HCT116 (cell line): ENCODE results near the gene FTO. TPM values are rescaled to one million over a fixed set of nuclear protein-coding genes. Genes with fewer than 3 reads are reported as not detected.

Source experiments
- ATAC-seq: fragments of 200-7000 bp; cut with Tn5 transposase; 2 replicates; pipeline ENCODE4 v1.9.1; 2020; ENCODE audit warnings: mild to moderate bottlenecking, moderate library complexity
- BruUV-seq: library from RNA; stranded (reverse); fragments of 400-500 nt; replicated peaks from 2 replicates; lab custom pipeline; 2021; lab: Mats Ljungman, UMichigan
- CTCF ChIA-PET: fragments of 300-600 bp; sonication (Branson Sonifier 250); formaldehyde crosslinking; loops from one replicate; lab custom pipeline; 2021; ENCODE audit warnings: antibody characterized with exemption; lab: Charles Lee
- POLR2A ChIA-PET: fragments of 300-600, 350-600 bp; sonication (Branson Sonifier 250); formaldehyde crosslinking; loops from one replicate; lab custom pipeline; 2021; ENCODE audit warnings: antibody characterized with exemption; lab: Charles Lee
- RAD21 ChIA-PET, 2 experiments: fragments of 300-600 bp; sonication (Branson Sonifier 250); formaldehyde crosslinking; loops; one replicate each; lab custom pipeline; 2023; ENCODE audit warnings: low total read pairs in 2 of 2; ENCODE audit not compliant: uncharacterized antibody in 2 of 2, unreplicated experiment in 2 of 2, low non-redundant PET in 1 of 2; lab: Charles Lee
- DNase-seq: peaks from one replicate; pipeline ENCODE4 v3.0.0-alpha.2; 2010; ENCODE audit warnings: low read depth, low spot score
- H2AFZ ChIP-seq: fragments of 200-600 bp; shearing (Covaris generic), sonication (generic); 2 replicates; pipeline ENCODE4 v1.6.1; 2017; ENCODE audit warnings: low read depth, mixed run types, mixed read lengths, antibody characterized with exemption, low read length; ENCODE audit not compliant: poor library complexity, severe bottlenecking
- H3K27ac ChIP-seq: 2 replicates; pipeline ENCODE4 v1.5.1; 2012; ENCODE audit warnings: low read depth, low read length
- H3K27me3 ChIP-seq: fragments of 200-600 bp; sonication (generic); 2 replicates; pipeline ENCODE4 v1.6.1; 2016; ENCODE audit warnings: mixed run types, low read length, mixed read lengths; ENCODE audit not compliant: insufficient read depth
- H3K36me3 ChIP-seq, 2 experiments: fragments of 200-500 bp in 1 of 2; fragments of 200-600 bp in 1 of 2; sonication (Bioruptor generic) in 1 of 2; sonication (generic) in 1 of 2; 2 replicates each; pipeline versions ENCODE4 v1.5.1 to v1.6.1; 2014 to 2016; ENCODE audit warnings: low read length in 2 of 2, inconsistent platforms in 1 of 2, mixed read lengths in 1 of 2, mixed run types in 1 of 2; ENCODE audit not compliant: insufficient read depth in 2 of 2, control insufficient read depth in 1 of 2
- H3K4me1 ChIP-seq, 2 experiments: fragments of 200-600 bp in 1 of 2; sonication (generic) in 1 of 2; 2 replicates each; pipeline versions ENCODE4 v1.5.1 to v1.6.1; 2012 to 2017; ENCODE audit warnings: low read length in 2 of 2, inconsistent platforms in 1 of 2, mild to moderate bottlenecking in 1 of 2, mixed read lengths in 1 of 2, mixed run types in 1 of 2, moderate library complexity in 1 of 2; ENCODE audit not compliant: insufficient read depth in 2 of 2, control insufficient read depth in 1 of 2
- H3K4me2 ChIP-seq: fragments of 200-600 bp; sonication (generic); 2 replicates; pipeline ENCODE4 v1.6.1; 2017; ENCODE audit warnings: mixed run types, low read length, mixed read lengths
- H3K4me3 ChIP-seq, 2 experiments: fragments of 200-600 bp in 1 of 2; sonication (generic) in 1 of 2; replicated peaks in 1 of 2; 2 replicates each; pipeline ENCODE4 v1.5.1; 2011 to 2016; ENCODE audit warnings: low read length in 2 of 2, control low read depth in 1 of 2, low read depth in 1 of 2, mild to moderate bottlenecking in 1 of 2, mixed read lengths in 1 of 2, mixed run types in 1 of 2
- H3K79me2 ChIP-seq: fragments of 200-600 bp; sonication (generic); 2 replicates; pipeline ENCODE4 v1.6.1; 2017; ENCODE audit warnings: mild to moderate bottlenecking, mixed run types, low read length, moderate library complexity, mixed read lengths; ENCODE audit not compliant: insufficient read depth
- H3K9ac ChIP-seq: fragments of 200-600 bp; sonication (generic); 2 replicates; pipeline ENCODE4 v1.6.1; 2016; ENCODE audit warnings: low read length, mixed read lengths
- H3K9me2 ChIP-seq: fragments of 200-600 bp; sonication (generic), shearing (Covaris generic); 2 replicates; pipeline ENCODE4 v1.6.1; 2017; ENCODE audit warnings: mixed run types, mild to moderate bottlenecking, moderate library complexity; ENCODE audit not compliant: insufficient read depth
- H3K9me3 ChIP-seq, 2 experiments: fragments of 200-500 bp in 1 of 2; fragments of 200-600 bp in 1 of 2; sonication (Bioruptor generic) in 1 of 2; sonication (generic) in 1 of 2; 2 replicates each; pipeline ENCODE4 v1.6.1; 2014 to 2017; ENCODE audit warnings: low read length in 2 of 2, mixed read lengths in 2 of 2, inconsistent platforms in 1 of 2, low read depth in 1 of 2, mild to moderate bottlenecking in 1 of 2, mixed run types in 1 of 2, moderate library complexity in 1 of 2; ENCODE audit not compliant: control insufficient read depth in 1 of 2, insufficient read depth in 1 of 2
- H4K20me1 ChIP-seq: fragments of 200-600 bp; sonication (generic), shearing (Covaris generic); 2 replicates; pipeline ENCODE4 v1.6.1; 2017; ENCODE audit warnings: mixed run types, mild to moderate bottlenecking, moderate library complexity; ENCODE audit not compliant: insufficient read depth
- CBX3 ChIP-seq: IDR thresholded peaks from 2 replicates; pipeline ENCODE4 v1.6.1; 2012; ENCODE audit warnings: low read depth
- CEBPB ChIP-seq: IDR thresholded peaks from 2 replicates; pipeline ENCODE4 v1.6.1; 2012; ENCODE audit warnings: low read depth
- EGR1 ChIP-seq: IDR thresholded peaks from 2 replicates; pipeline ENCODE4 v1.6.1; 2012; ENCODE audit warnings: low read depth
- ELF1 ChIP-seq: IDR thresholded peaks from 2 replicates; pipeline ENCODE4 v1.6.1; 2012; ENCODE audit warnings: low read depth, borderline replicate concordance
- EZH2phosphoT487 ChIP-seq: fragments of 200-600 bp; IDR thresholded peaks from 2 replicates; pipeline ENCODE4 v1.6.1; 2018; ENCODE audit warnings: antibody characterized with exemption, borderline replicate concordance
- FOSL1 ChIP-seq: IDR thresholded peaks from 2 replicates; pipeline ENCODE4 v1.6.1; 2012; ENCODE audit warnings: low read depth
- POLR2A ChIP-seq: IDR thresholded peaks from 2 replicates; pipeline ENCODE4 v1.7.0; 2011; ENCODE audit warnings: borderline replicate concordance; ENCODE audit not compliant: insufficient read depth, insufficient read length; ENCODE audit errors: extremely low read depth
- POLR2AphosphoS5 ChIP-seq: IDR thresholded peaks from 2 replicates; pipeline ENCODE4 v1.6.1; 2011; ENCODE audit warnings: mild to moderate bottlenecking, low read depth, low read length, moderate library complexity
- SIN3A ChIP-seq: IDR thresholded peaks from 2 replicates; pipeline ENCODE4 v1.6.1; 2012; ENCODE audit warnings: low read depth
- SRF ChIP-seq: IDR thresholded peaks from 2 replicates; pipeline ENCODE4 v1.6.1; 2012; ENCODE audit warnings: low read depth
- TCF7L2 ChIP-seq: IDR thresholded peaks from 2 replicates; pipeline ENCODE4 v1.7.0; 2011; ENCODE audit warnings: borderline replicate concordance, inconsistent platforms; ENCODE audit not compliant: insufficient read depth, insufficient read length; ENCODE audit errors: extremely low read depth
- YY1 ChIP-seq: IDR thresholded peaks from 2 replicates; pipeline ENCODE4 v1.6.1; 2011; ENCODE audit warnings: low read length, low read depth, moderate library complexity, mild to moderate bottlenecking; ENCODE audit not compliant: insufficient replicate concordance; ENCODE audit errors: extremely low read depth
- ZNF274 ChIP-seq: fragments of 200-500 bp; sonication (Bioruptor generic); IDR thresholded peaks from 2 replicates; pipeline ENCODE4 v1.6.1; 2014; ENCODE audit warnings: mild to moderate bottlenecking, low read depth, low read length, inconsistent platforms
- intact Hi-C: fragments of 100-400 bp; cut with micrococcal nuclease; formaldehyde crosslinking; loops from 2 replicates; pipeline ENCODE4 v1.10.0; 2022
- total RNA-seq: library from RNA; stranded (reverse); gene quantifications from one replicate; pipeline ENCODE4 v1.2.1, GENCODE V29; 2021; ENCODE audit not compliant: unreplicated experiment
- TF ChIP-seq, protein P1 (sequence below): IDR thresholded peaks from 2 replicates; pipeline ENCODE4 v1.6.1; 2012
- TF ChIP-seq, protein P2 (sequence below): IDR thresholded peaks from 2 replicates; pipeline ENCODE4 v1.6.1; 2012; ENCODE audit warnings: low read depth
- TF ChIP-seq, protein P3 (sequence below), 3 experiments: fragments of 200-600 bp in 1 of 3; sonication (generic) in 1 of 3; IDR thresholded peaks in 2 of 3; conservative IDR thresholded peaks in 1 of 3; 2 replicates each; pipeline ENCODE4 v1.5.1; 2012 to 2017; ENCODE audit warnings: low read depth in 2 of 3, low read length in 2 of 3, antibody characterized with exemption in 1 of 3, borderline replicate concordance in 1 of 3, control low read depth in 1 of 3, mild to moderate bottlenecking in 1 of 3, mixed read lengths in 1 of 3, mixed run types in 1 of 3, moderate library complexity in 1 of 3; ENCODE audit not compliant: insufficient read depth in 1 of 3

FTO gene
- total RNA-seq, 1 experiment from 2014 or later, result 55.2 TPM

DNA sequence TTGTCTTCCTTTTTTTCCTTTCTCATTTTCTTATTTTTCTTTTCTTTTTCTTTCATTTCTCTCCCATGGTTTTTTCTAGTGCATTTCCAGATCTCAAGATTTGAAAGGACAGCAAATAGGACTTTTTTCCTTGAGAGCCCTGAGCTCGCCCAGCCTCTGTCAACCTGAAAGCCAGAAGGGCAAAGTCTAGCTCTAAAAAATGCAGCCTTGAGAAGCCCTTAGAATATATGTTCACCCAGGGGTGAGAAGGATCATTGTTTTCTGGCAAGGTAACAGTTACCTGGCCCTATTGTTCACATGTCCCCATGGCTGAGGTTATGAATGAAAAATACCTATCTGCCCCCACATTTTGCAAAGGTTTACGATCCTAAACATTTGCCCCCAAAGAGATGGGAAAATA lies 364.3 kb downstream of the FTO start:
- Histone ChIP-seq H3K27me3 (no peaks in the 10 kb centered on the region), H4K20me1 (no peaks in the 10 kb centered on the region), H3K4me3 (no peak overlapping the region), H3K9me3 (no peaks in the 10 kb centered on the region), H3K27ac (no peak overlapping the region), H3K9me2 (no peaks in the 10 kb centered on the region), H3K4me2 (no peak overlapping the region), H3K4me1 (peaks cover 0 to 7% of the 10 kb centered on the region in 2 experiments; a peak in 2 of 4 replicates), H3K79me2 (no peaks in the 10 kb centered on the region), H2AFZ (no peak overlapping the region), H3K36me3 (no peaks in the 10 kb centered on the region), H3K9ac (no peak overlapping the region)
- no peak for DNase-seq
- ChIA-PET RAD21 (no interaction called here), CTCF (no interaction called here), POLR2A (no interaction called here)
- no peak for TF ChIP-seq CEBPB
- no TSS peak for BruUV-seq
- intact Hi-C loops, result no loop called here
- no peak for ATAC-seq

DNA sequence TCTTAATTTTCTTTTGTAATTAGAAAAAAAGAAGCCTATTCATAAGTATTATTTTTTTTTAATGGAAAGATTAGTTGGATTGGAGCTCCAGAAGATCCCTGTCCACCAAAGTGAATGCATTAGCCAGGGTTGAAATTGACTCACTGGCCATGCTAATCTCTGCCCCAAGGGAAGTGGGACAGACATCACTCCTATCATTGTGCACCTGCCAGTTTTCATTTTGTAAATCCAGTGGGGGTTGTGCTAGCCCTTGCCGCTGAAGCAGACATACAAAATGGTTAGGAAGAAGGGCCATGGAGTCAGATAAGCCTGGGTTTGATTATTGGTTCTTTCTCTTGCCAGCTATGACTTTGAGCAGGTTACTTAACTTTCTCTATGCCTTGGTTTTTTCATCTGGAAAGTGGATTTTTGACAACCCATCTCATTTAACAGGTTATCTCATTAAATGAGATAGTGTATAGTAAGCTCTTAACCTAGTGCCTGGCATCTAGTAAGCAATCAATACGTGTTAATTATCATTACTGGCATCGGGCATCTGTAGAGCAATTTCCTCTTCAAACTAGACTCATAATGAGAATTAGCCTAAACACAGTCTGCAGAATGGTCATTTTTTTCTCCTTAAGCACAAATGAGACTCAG lies 365.8 kb downstream of the FTO start:
- no TSS peak for BruUV-seq
- Histone ChIP-seq H3K27me3 (no peaks in the 10 kb centered on the region), H3K4me3 (no peak overlapping the region), H3K27ac (no peak overlapping the region), H3K4me2 (no peak overlapping the region), H3K9ac (no peak overlapping the region), H3K36me3 (no peaks in the 10 kb centered on the region), H4K20me1 (no peaks in the 10 kb centered on the region), H3K9me3 (no peaks in the 10 kb centered on the region), H3K79me2 (no peaks in the 10 kb centered on the region), H2AFZ (no peak overlapping the region), H3K4me1 (peaks cover 0 to 7% of the 10 kb centered on the region in 2 experiments; a peak in 2 of 4 replicates), H3K9me2 (no peaks in the 10 kb centered on the region)
- DNase-seq (no peak), ATAC-seq (no peak)
- intact Hi-C loops, result no loop called here
- CTCF ChIA-PET, result no interaction called here
- POLR2A ChIA-PET, result no interaction called here
- RAD21 ChIA-PET, result no interaction called here
- TF ChIP-seq ZNF274 (no peak), POLR2A (no peak), FOSL1 (no peak), POLR2AphosphoS5 (no peak), EZH2phosphoT487 (no peak), YY1 (no peak), SRF (no peak), ELF1 (no peak), SIN3A (no peak), EGR1 (no peak), CBX3 (no peak), TCF7L2 (no peak)
- TF ChIP-seq, protein P1, sequence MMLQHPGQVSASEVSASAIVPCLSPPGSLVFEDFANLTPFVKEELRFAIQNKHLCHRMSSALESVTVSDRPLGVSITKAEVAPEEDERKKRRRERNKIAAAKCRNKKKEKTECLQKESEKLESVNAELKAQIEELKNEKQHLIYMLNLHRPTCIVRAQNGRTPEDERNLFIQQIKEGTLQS, result no peak
- TF ChIP-seq, protein P2, sequence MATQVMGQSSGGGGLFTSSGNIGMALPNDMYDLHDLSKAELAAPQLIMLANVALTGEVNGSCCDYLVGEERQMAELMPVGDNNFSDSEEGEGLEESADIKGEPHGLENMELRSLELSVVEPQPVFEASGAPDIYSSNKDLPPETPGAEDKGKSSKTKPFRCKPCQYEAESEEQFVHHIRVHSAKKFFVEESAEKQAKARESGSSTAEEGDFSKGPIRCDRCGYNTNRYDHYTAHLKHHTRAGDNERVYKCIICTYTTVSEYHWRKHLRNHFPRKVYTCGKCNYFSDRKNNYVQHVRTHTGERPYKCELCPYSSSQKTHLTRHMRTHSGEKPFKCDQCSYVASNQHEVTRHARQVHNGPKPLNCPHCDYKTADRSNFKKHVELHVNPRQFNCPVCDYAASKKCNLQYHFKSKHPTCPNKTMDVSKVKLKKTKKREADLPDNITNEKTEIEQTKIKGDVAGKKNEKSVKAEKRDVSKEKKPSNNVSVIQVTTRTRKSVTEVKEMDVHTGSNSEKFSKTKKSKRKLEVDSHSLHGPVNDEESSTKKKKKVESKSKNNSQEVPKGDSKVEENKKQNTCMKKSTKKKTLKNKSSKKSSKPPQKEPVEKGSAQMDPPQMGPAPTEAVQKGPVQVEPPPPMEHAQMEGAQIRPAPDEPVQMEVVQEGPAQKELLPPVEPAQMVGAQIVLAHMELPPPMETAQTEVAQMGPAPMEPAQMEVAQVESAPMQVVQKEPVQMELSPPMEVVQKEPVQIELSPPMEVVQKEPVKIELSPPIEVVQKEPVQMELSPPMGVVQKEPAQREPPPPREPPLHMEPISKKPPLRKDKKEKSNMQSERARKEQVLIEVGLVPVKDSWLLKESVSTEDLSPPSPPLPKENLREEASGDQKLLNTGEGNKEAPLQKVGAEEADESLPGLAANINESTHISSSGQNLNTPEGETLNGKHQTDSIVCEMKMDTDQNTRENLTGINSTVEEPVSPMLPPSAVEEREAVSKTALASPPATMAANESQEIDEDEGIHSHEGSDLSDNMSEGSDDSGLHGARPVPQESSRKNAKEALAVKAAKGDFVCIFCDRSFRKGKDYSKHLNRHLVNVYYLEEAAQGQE, result no peak
- TF ChIP-seq, protein P3, sequence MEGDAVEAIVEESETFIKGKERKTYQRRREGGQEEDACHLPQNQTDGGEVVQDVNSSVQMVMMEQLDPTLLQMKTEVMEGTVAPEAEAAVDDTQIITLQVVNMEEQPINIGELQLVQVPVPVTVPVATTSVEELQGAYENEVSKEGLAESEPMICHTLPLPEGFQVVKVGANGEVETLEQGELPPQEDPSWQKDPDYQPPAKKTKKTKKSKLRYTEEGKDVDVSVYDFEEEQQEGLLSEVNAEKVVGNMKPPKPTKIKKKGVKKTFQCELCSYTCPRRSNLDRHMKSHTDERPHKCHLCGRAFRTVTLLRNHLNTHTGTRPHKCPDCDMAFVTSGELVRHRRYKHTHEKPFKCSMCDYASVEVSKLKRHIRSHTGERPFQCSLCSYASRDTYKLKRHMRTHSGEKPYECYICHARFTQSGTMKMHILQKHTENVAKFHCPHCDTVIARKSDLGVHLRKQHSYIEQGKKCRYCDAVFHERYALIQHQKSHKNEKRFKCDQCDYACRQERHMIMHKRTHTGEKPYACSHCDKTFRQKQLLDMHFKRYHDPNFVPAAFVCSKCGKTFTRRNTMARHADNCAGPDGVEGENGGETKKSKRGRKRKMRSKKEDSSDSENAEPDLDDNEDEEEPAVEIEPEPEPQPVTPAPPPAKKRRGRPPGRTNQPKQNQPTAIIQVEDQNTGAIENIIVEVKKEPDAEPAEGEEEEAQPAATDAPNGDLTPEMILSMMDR (IDR thresholded peaks at IDR 0.05 in 2 of 3, conservative IDR thresholded peaks at IDR 0.05 in 1 of 3; ENCODE audit: borderline replicate concordance in 1 of 3, insufficient read depth in 1 of 3, low read depth in 2 of 3, low read length in 2 of 3), result no peak
